Measurements from ENCODE around the gene RRBP1.

RRBP1 gene

GRCh38 chr20:17645546-17646208 is 36.4 kb downstream of the RRBP1 start:
- no peak for DNase-seq

- no peak for DNase-seq
Observed at GRCh38 chr20:17645010-17645409, 37.0 kb downstream of the RRBP1 start.

- DNase-seq = no peak
Observed at GRCh38 chr20:17644451-17644850, 37.6 kb downstream of the RRBP1 start.

- no peak for DNase-seq
Observed at GRCh38 chr20:17643531-17644188, 38.4 kb downstream of the RRBP1 start.

GRCh38 chr20:17642404-17643269 is 39.4 kb downstream of the RRBP1 start:
- DNase-seq = no peak

- no peak for DNase-seq
Observed at GRCh38 chr20:17641993-17642392, 40.0 kb downstream of the RRBP1 start.

GRCh38 chr20:17641520-17641964 is 40.5 kb downstream of the RRBP1 start:
- DNase-seq = no peak

GRCh38 chr20:17640875-17641378 is 41.1 kb downstream of the RRBP1 start:
- no peak for DNase-seq

- no peak for DNase-seq
Observed at GRCh38 chr20:17640146-17640874, 41.7 kb downstream of the RRBP1 start.

GRCh38 chr20:17638835-17639407 is 43.1 kb downstream of the RRBP1 start:
- DNase-seq = no peak

GRCh38 chr20:17637985-17638640 is 43.9 kb downstream of the RRBP1 start:
- no peak for DNase-seq

GRCh38 chr20:17637413-17637780 is 44.6 kb downstream of the RRBP1 start:
- no peak for DNase-seq

- DNase-seq = no peak
Observed at GRCh38 chr20:17636523-17637412, 45.3 kb downstream of the RRBP1 start.

- DNase-seq = no peak
Observed at GRCh38 chr20:17635332-17636244, 46.5 kb downstream of the RRBP1 start.

- no peak for DNase-seq
Observed at GRCh38 chr20:17634661-17635331, 47.2 kb downstream of the RRBP1 start.

GRCh38 chr20:17633850-17634500 is 48.1 kb downstream of the RRBP1 start:
- no peak for DNase-seq

GRCh38 chr20:17633221-17633849 is 48.7 kb downstream of the RRBP1 start:
- no peak for DNase-seq
